ENCODE data around the gene ACOXL. TPM values are rescaled to one million over a fixed set of nuclear protein-coding genes. Genes with fewer than 3 reads are reported as not detected.
A peak's percentile ranks its signal among the peaks of the same experiment; 100 is the strongest.

The ACOXL gene
- total RNA-seq, 1 donor from 2014 or later = 6.0 TPM

GRCh38 chr2:110970201-110970600 is 237.8 kb downstream of the ACOXL start:
- no peak for DNase-seq (ENCODE audit: low spot score)

- DNase-seq (ENCODE audit: low spot score) = no peak
Measured at GRCh38 chr2:110971811-110972210, 239.4 kb downstream of the ACOXL start.

GRCh38 chr2:110973262-110973661 is 240.9 kb downstream of the ACOXL start:
- no peak for DNase-seq (ENCODE audit: low spot score)

- no peak for DNase-seq (ENCODE audit: low spot score)
Measured at GRCh38 chr2:110977403-110977802, 245.0 kb downstream of the ACOXL start.

- DNase-seq (ENCODE audit: low spot score) = no peak
Measured at GRCh38 chr2:110978148-110978547, 245.8 kb downstream of the ACOXL start.

GRCh38 chr2:110978756-110979470 is 246.5 kb downstream of the ACOXL start:
- DNase-seq (ENCODE audit: low spot score) = no peak

- no peak for DNase-seq (ENCODE audit: low spot score)
Measured at GRCh38 chr2:110979471-110980338, 247.3 kb downstream of the ACOXL start.

- no peak for DNase-seq (ENCODE audit: low spot score)
Measured at GRCh38 chr2:110980339-110981062, 248.1 kb downstream of the ACOXL start.

GRCh38 chr2:110983133-110983532 is 250.8 kb downstream of the ACOXL start:
- DNase-seq (ENCODE audit: low spot score) = no peak

- DNase-seq (ENCODE audit: low spot score) = no peak
Measured at GRCh38 chr2:110984694-110985490, 252.5 kb downstream of the ACOXL start.

- no peak for DNase-seq (ENCODE audit: low spot score)
Measured at GRCh38 chr2:110990440-110990839, 258.1 kb downstream of the ACOXL start.

- DNase-seq (ENCODE audit: low spot score) = no peak
Measured at GRCh38 chr2:110991911-110992310, 259.5 kb downstream of the ACOXL start.

- DNase-seq (ENCODE audit: low spot score) = no peak
Measured at GRCh38 chr2:110992886-110993285, 260.5 kb downstream of the ACOXL start.

GRCh38 chr2:110993557-110994231 is 261.3 kb downstream of the ACOXL start:
- peak; percentile 19 for DNase-seq (ENCODE audit: low spot score)

- no peak for DNase-seq (ENCODE audit: low spot score)
Measured at GRCh38 chr2:110994250-110994961, 262.0 kb downstream of the ACOXL start.

- DNase-seq (ENCODE audit: low spot score) = peak; percentile 9
Measured at GRCh38 chr2:110995911-110996310, 263.5 kb downstream of the ACOXL start.

- DNase-seq (ENCODE audit: low spot score) = no peak
Measured at GRCh38 chr2:110997331-110998045, 265.1 kb downstream of the ACOXL start.

GRCh38 chr2:110998311-110998710 is 265.9 kb downstream of the ACOXL start:
- DNase-seq (ENCODE audit: low spot score) = peak; percentile 47

GRCh38 chr2:110999626-111000025 is 267.3 kb downstream of the ACOXL start:
- no peak for DNase-seq (ENCODE audit: low spot score)

Measured in umbilical cord (tissue), 2 donors.